GM12875 (cell line): ENCODE measurements around the gene PTPN22.

ENCODE experiments used
- H3K4me3 ChIP-seq: one replicate; pipeline ENCODE4 v1.5.1; 2011; ENCODE audit warnings: low read depth, low read length, control low read depth
- TF ChIP-seq, protein P1 (sequence below): IDR thresholded peaks from 2 replicates; pipeline ENCODE4 v1.5.1; 2011; ENCODE audit warnings: low read depth, mild to moderate bottlenecking, control low read depth, inconsistent platforms, low read length, moderate library complexity, borderline replicate concordance; ENCODE audit not compliant: insufficient read depth

Gene PTPN22

DNA sequence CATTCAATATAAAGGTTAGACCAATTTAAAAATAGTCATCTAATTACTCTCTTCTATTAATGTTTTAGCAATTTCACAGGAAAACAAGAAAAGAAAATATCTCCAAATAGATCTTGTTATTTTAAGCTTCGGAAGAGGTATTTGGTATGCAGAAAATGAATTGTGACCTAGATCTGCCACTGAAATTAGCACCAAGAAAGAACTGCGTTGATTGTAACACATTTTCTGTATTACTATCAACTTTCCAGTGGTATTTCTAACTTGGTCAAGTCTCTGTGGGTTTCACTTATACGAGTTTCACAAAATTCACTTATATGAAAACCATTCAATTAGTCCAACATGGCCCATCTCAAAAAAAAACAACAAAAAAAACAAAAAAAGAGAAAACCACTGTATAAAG is 71.0 kb downstream of the PTPN22 start:
- TF ChIP-seq, protein P1, sequence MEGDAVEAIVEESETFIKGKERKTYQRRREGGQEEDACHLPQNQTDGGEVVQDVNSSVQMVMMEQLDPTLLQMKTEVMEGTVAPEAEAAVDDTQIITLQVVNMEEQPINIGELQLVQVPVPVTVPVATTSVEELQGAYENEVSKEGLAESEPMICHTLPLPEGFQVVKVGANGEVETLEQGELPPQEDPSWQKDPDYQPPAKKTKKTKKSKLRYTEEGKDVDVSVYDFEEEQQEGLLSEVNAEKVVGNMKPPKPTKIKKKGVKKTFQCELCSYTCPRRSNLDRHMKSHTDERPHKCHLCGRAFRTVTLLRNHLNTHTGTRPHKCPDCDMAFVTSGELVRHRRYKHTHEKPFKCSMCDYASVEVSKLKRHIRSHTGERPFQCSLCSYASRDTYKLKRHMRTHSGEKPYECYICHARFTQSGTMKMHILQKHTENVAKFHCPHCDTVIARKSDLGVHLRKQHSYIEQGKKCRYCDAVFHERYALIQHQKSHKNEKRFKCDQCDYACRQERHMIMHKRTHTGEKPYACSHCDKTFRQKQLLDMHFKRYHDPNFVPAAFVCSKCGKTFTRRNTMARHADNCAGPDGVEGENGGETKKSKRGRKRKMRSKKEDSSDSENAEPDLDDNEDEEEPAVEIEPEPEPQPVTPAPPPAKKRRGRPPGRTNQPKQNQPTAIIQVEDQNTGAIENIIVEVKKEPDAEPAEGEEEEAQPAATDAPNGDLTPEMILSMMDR: no peak
- H3K4me3 ChIP-seq: no peak overlapping the region

DNA sequence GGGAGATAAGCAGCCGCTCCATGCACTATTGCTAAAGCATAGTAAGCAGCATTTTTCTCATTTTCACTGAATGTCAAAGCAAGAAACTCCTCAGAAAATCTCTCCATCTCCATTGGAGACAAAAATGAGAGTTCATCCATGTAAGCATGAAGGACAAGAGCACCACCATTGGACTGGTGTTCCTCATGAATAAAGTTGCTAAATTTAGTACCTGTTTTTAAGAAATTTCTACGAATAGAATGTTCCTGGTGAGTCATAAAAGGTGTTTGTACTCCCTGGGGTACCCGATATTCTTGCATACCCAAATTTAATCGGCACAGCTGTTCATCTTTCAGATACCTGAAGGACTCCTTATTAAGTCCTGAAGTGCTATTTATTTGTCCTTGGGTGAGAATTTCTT is 74.0 kb downstream of the PTPN22 start:
- H3K4me3 ChIP-seq: no peak overlapping the region
- TF ChIP-seq, protein P1: no peak

DNA sequence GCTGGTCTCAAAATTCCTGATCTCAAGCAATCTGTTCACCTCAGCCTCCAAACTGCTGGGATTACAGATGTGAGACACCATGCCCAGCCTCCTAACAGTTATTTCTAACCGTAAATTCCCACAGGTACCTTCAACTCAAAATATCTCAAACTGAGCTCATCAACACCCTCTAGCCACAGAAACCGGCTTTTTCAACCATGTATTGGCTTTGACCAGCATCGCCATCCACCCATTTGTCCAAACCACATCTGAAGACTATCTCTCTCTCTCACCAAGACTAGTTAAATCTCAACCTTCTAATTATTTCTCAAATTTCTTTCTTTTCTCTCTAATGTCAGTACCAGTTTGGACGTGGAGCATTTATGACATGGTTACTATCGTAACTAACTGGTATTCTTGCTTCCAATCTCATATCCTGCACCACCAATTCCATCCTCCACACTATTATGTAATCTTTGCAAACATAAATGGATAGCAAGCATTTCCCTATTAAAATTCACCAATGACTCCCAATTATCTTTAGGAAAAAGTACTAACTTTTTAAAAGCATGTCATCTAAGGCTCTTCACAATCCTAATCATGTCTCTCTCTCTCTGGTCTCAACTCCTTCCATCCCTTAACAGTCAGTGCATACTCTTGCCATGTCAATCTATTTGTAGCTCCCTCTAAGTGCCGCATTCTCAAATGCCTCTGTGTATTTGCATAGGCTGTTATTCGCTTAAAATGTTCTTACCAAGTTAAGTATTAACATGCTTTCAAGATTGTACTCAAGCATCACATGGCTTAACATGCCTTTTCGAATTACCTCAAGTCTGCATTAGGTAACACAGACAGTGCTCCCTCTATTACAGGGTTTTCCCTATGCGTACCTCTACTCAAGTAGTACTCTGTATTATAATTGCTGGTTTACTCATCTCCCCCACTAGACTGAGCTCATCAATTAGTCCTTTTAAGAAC is 77.4 kb downstream of the PTPN22 start:
- H3K4me3 ChIP-seq: no peak overlapping the region
- TF ChIP-seq, protein P1: no peak

DNA sequence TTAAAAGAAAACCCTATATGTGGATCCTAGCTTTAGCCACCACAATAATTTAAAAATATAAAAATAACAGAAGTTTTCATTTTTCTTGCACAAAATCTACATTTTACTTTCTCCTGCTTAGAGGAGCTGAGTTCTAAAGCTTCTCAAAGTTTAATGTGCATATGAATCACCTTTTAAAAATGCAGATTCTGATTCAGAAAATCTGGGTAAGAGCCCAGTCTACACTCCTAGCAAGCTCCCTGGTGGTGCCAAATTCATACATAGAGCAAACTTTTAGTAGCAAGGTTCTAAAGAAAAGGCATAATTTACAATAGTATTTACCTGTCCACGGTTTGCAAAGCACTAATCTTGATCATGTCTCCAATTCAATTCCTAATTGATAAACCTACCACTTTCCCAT is 78.5 kb downstream of the PTPN22 start:
- TF ChIP-seq, protein P1: no peak
- no peak overlapping the region for H3K4me3 ChIP-seq

DNA sequence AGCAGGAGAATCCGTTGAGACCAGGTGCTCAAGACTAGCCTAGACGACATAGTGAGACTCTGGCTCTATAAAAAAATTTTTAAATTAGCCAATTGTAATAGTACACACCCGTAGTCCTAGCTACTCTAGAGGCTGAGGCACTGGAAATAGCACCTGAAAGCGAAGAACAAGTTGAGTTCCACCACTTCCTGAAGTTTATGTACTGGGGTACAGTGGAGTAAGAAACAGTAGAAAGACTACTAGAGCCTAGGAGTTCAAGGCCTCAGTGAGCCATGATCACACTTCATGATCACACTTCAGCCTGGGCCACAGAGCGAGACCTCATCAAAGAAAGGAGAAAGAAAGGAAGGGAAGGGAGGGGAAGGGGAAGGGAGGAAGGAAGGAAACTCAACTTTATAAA is 79.0 kb downstream of the PTPN22 start:
- TF ChIP-seq, protein P1: no peak
- no peak overlapping the region for H3K4me3 ChIP-seq

DNA sequence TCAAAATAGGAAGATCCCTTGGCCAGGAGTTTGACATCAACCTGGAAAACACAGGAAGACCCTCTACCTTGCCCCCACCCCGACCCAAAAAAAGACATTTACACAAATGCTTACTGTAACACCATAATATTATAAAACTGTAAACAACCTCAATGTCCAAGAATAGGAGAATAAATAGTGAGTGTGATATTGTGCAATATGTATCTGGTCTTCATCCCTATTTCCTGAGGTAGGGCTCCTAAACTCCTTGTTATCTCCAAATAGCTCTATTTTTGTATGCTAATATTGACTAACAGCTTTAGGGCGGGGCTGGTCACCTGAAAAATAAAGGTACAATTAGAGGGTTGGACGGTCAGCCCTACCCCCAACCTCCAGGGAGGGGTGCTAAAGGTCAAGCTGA is 82.7 kb downstream of the PTPN22 start:
- TF ChIP-seq, protein P1: no peak
- no peak overlapping the region for H3K4me3 ChIP-seq

DNA sequence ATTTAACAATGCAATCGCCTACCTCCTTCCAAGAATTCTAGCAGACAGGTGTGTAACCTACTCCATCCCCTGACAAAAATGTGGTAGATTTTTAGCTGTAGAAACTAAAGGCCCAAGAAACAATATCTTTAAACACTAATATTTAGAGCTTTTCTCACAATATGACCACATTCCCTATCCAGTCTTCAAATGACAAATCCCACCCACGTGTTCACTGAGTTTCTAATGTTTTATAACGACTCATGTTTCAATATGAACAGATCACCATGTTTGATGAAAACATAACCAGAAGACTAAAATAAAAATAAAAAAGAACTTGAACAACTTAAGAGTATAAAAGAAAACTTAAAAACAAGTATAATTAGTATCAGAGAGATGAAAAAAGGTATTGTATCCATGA is 83.8 kb downstream of the PTPN22 start:
- H3K4me3 ChIP-seq: no peak overlapping the region
- TF ChIP-seq, protein P1: no peak
